OCI-LY7 (cell line): ENCODE measurements around the gene LSAMP.

Experiments
- CTCF ChIP-seq: fragments of 200-600 bp; sonication (generic); conservative IDR thresholded peaks from 2 replicates; pipeline ENCODE4 v1.5.1; 2014; ENCODE audit warnings: mild to moderate bottlenecking, antibody characterized with exemption, low read length, moderate library complexity, mixed read lengths
- EZH2phosphoT487 ChIP-seq: fragments of 200-600 bp; sonication (generic); IDR thresholded peaks from 2 replicates; pipeline ENCODE4 v1.6.1; 2018; ENCODE audit warnings: low read depth, borderline replicate concordance, mild to moderate bottlenecking, mixed run types, antibody characterized with exemption, low read length, moderate library complexity, mixed read lengths

GRCh38 chr3:116035429-116035828 is 409.9 kb downstream of the LSAMP start:
- no peak for TF ChIP-seq CTCF
- TF ChIP-seq EZH2phosphoT487: no peak
